ENCODE measurements around the gene SDK1.

SDK1 gene

DNA sequence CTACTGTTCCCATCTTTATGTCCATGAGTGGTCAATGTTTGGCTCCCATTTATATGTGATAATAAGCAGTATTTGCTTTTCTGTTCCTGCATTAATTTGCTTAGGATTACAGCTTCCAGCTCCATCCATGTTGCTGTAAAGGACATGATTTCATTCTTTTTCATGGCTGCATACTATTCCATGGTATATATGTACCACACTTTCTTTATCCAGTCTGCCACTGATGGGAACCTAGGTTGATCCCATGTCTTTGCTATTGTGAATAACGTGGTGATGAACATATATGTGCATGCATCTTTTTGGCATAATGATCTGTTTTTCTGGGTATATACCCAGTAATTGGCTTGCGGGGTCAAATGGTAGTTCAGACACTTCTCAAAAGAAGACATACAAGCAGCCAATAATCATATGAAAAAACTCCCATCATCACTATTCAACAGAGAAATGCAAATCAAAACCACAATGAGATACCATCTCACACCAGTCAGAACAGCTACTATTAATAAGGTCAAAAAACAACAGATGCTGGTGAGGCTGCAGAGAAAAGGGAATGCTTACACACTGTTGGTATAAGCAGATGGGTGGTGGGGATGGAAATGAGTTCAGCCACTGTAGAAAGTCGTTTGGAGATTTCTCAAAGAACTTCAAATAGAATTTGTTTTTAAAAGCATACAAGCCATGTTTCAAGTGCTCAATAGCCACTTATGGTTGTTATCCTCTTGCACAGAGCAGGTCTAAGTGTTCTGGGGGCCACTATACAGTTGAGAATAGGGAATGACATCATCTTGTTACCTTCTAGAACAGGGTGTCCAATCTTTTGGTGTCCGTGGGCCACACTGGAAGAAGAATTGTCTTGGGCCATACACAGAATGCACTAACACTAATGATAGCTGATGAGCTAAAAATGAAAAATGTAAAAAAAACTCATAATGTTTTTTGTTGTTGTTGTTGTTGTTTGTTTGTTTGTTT, 23.2 kb upstream of the SDK1 start:
- no peak for TF ChIP-seq CTCF (IDR thresholded peaks at IDR 0.05; ENCODE audit: low read depth, low read length, missing control alignments)
- DNase-seq (ENCODE audit: low read depth): no peak
- no peak overlapping the region for H3K4me3 ChIP-seq (ENCODE audit: low read depth, low read length)

- no peak overlapping the region for H3K4me3 ChIP-seq (ENCODE audit: low read depth, low read length)
- no peak for TF ChIP-seq CTCF (IDR thresholded peaks at IDR 0.05; ENCODE audit: low read depth, low read length, missing control alignments)
- DNase-seq (ENCODE audit: low read depth): no peak
Measured at GRCh38 chr7:3279147-3279818, 21.8 kb upstream of the SDK1 start.

DNA sequence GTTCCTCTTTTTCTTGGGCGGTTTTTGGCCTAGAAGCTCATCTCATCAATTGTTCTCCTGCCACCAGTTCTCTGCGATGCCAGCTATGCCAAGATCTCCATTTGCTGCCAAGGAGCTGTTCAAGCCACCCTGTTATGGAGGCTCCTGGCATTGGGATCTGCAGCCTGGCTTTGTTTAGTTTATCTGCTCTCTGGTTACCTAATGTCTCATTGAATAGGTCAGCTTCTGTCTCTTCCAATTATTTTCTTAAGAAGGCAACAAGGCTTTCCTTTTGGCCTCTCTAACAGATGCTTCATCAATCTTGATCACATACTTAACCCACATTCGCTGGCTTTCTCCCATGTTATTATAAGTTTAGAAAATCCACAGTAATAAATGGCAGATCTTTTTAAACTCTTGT, 20.6 kb upstream of the SDK1 start:
- no peak for TF ChIP-seq CTCF (IDR thresholded peaks at IDR 0.05; ENCODE audit: low read depth, low read length, missing control alignments)
- no peak for DNase-seq (ENCODE audit: low read depth)
- H3K4me3 ChIP-seq (ENCODE audit: low read depth, low read length): no peak overlapping the region

DNA sequence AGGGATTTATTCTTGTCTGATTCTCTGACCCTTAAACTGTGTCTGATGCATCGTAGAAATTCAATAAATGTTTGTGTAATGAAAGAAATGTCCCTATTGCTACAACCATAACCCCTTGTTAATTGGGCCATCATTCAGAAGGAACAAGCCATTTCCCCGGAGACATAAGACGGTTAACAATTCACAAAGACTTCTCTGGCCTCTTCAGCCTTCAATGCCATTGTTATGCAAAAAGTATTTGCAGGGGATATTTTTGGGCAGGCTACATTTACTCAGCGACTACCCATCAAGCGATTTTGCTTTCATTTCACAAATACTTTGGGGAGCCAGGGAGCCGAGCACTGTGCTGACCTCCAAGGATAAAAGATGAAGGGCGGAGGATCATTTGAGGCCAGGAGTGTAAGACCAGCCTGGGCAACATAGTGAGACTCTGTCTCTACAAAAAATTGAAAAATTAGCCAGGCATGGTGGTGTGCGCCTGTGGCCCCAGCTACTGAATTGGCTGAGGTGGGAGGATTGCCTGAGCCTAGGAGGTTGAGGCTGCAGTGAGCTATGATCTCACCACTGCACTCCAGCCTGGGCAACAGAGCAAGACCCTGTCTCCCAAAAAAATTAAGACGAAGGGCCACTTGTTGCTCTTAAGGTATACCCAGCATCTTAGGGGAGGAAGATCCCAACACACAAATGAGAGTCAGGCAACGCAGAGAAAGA, 20.0 kb upstream of the SDK1 start:
- TF ChIP-seq CTCF (IDR thresholded peaks at IDR 0.05; ENCODE audit: low read depth, low read length, missing control alignments): no peak
- DNase-seq (ENCODE audit: low read depth): no peak
- H3K4me3 ChIP-seq (ENCODE audit: low read depth, low read length): no peak overlapping the region

- no peak for DNase-seq (ENCODE audit: low read depth)
- no peak overlapping the region for H3K4me3 ChIP-seq (ENCODE audit: low read depth, low read length)
- TF ChIP-seq CTCF (IDR thresholded peaks at IDR 0.05; ENCODE audit: low read depth, low read length, missing control alignments): no peak
Measured at GRCh38 chr7:3282457-3282856, 18.6 kb upstream of the SDK1 start.

DNA sequence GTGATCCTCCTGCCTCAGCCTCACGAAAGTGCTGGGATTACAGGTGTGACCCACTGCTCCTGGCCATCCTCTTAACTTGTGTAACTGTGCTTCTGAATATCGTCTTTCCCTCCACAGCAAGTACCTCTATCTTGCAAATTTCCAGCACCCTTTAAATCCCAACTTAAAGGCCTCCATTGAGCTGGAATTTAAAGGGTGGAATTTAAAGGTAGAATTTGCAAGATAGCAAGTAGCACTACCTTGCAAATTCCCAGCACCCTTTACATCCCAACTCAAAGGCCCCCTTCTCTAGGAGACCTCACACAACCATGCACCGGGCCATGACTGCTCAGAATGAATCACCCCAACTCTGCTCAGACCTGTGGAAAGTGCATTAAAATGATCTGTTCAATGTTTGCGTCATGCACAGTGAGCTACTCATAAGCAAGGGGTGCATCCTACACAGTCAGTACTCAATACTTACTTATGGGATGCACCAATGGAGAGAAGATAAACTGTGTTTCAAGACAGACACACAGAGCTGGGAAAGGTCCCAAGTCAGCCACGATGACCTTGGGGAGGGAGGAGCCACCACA, 17.8 kb upstream of the SDK1 start:
- DNase-seq (ENCODE audit: low read depth): no peak
- H3K4me3 ChIP-seq (ENCODE audit: low read depth, low read length): no peak overlapping the region
- no peak for TF ChIP-seq CTCF (IDR thresholded peaks at IDR 0.05; ENCODE audit: low read depth, low read length, missing control alignments)
